ENCODE data around the gene RNF115. TPM values are rescaled to one million over a fixed set of nuclear protein-coding genes. Genes with fewer than 3 reads are reported as not detected.

Gene RNF115
- total RNA-seq, 1 experiment from 2014 or later, result 11.0 TPM

DNA sequence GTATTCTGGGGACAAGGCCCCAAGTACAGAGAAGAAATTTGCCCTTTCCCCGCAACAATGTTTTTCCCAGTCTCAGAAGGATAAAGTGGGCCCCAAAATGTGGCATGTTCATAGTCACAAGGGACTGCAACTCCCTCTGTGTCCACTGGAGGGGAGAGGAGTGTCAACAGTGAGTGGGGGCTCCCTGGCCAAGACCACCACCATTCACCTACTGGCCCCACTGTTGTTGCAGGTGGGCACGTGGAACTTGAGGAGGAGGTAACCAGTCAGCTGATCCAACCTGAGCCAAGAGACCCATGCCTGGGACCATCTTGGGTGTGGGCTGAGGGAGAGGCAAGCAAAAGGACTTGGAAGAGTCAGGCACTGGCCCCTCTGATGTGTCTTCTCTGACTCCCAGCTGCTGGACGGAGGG, 22.3 kb upstream of the RNF115 start:
- Histone ChIP-seq H3K27me3 (ENCODE audit: insufficient read depth, low read length) (no peaks in the 10 kb centered on the region), H3K9ac (ENCODE audit: extremely low read depth, insufficient read length, low read length) (no peak overlapping the region), H3T11ph (ENCODE audit: low read length) (no peak overlapping the region), H3K23me2 (ENCODE audit: insufficient read length, low read depth, low read length, poor library complexity, severe bottlenecking) (peaks cover 3% of the 10 kb centered on the region), H3K27ac (ENCODE audit: insufficient read length, low read depth, low read length) (no peak overlapping the region), H2BK120ac (ENCODE audit: low read depth, low read length, poor library complexity, severe bottlenecking) (no peak overlapping the region), H4K8ac (replicated peaks; ENCODE audit: insufficient read length, low read depth, low read length) (no peak overlapping the region), H3K4ac (ENCODE audit: low read depth, low read length) (no peak overlapping the region), H2BK5ac (ENCODE audit: insufficient read length, low read length) (no peak overlapping the region), H3K9me3 (ENCODE audit: control insufficient read depth, low read depth, low read length) (no peaks in the 10 kb centered on the region), H3K14ac (ENCODE audit: insufficient read depth, low read length) (no peak overlapping the region), H2BK15ac (ENCODE audit: low read depth, low read length) (no peak overlapping the region), H3K79me1 (ENCODE audit: insufficient read depth, low read depth, low read length, poor library complexity, severe bottlenecking) (no peaks in the 10 kb centered on the region), H4K91ac (ENCODE audit: insufficient read length, low read depth, low read length) (no peak overlapping the region), H3K4me1 (ENCODE audit: insufficient read depth, low read length) (no peaks in the 10 kb centered on the region), H3K79me2 (ENCODE audit: insufficient read depth, low read length) (no peaks in the 10 kb centered on the region), H3K4me2 (ENCODE audit: insufficient read depth, insufficient read length, low read length) (peak overlapping the region; percentile 42), H4K5ac (ENCODE audit: insufficient read length, low read depth, low read length) (no peak overlapping the region), H2AFZ (ENCODE audit: low read length) (no peak overlapping the region), H3K56ac (ENCODE audit: insufficient read length, low read depth, low read length) (no peak overlapping the region), H4K20me1 (ENCODE audit: control insufficient read depth, insufficient read depth, insufficient read length) (no peaks in the 10 kb centered on the region), H3K23ac (ENCODE audit: insufficient read length, low read depth, low read length) (no peak overlapping the region), H3K18ac (ENCODE audit: insufficient read length, low read depth, low read length) (no peak overlapping the region), H2AK5ac (ENCODE audit: insufficient read length, low read length) (no peak overlapping the region), H2BK20ac (ENCODE audit: low read depth, low read length, poor library complexity, severe bottlenecking) (no peak overlapping the region), H2BK12ac (ENCODE audit: insufficient read length, low read depth, low read length) (no peak overlapping the region)
- Mint-ChIP-seq H3K36me3 (ENCODE audit: insufficient read depth in 1 of 3, low read depth in 3 of 3) (peaks cover 17 to 49% (median 46%) of the 10 kb centered on the region in 3 experiments), H3K9me3 (no peaks in the 10 kb centered on the region), H3K27me3 (ENCODE audit: low read depth) (no peaks in the 10 kb centered on the region; the same call in 1 of the 2 replicates), H3K27ac (peak overlapping the region in 1 of 3 experiments; percentile 20; a peak in 1 of 7 replicates), H3K4me3 (no peak overlapping the region), H3K4me1 (peaks cover 6% of the 10 kb centered on the region in 2 experiments; a peak in 2 of 4 replicates)
- TF ChIP-seq, protein P1, sequence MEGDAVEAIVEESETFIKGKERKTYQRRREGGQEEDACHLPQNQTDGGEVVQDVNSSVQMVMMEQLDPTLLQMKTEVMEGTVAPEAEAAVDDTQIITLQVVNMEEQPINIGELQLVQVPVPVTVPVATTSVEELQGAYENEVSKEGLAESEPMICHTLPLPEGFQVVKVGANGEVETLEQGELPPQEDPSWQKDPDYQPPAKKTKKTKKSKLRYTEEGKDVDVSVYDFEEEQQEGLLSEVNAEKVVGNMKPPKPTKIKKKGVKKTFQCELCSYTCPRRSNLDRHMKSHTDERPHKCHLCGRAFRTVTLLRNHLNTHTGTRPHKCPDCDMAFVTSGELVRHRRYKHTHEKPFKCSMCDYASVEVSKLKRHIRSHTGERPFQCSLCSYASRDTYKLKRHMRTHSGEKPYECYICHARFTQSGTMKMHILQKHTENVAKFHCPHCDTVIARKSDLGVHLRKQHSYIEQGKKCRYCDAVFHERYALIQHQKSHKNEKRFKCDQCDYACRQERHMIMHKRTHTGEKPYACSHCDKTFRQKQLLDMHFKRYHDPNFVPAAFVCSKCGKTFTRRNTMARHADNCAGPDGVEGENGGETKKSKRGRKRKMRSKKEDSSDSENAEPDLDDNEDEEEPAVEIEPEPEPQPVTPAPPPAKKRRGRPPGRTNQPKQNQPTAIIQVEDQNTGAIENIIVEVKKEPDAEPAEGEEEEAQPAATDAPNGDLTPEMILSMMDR (conservative IDR thresholded peaks at IDR 0.05), result peak; percentile 68; the same call in 2 of the 3 replicates
- WGBS (ENCODE audit: extremely low coverage, insufficient read length, low lambda C conversion rate), result no CpG with 5 or more reads among the region's 3 CpGs
- DNase-seq, result peak; percentile 56
